ENCODE results near the gene CTSO. TPM values are rescaled to one million over a fixed set of nuclear protein-coding genes. Genes with fewer than 3 reads are reported as not detected.

CTSO gene
- total RNA-seq, 1 donor from 2014 or later, result 6.5 TPM

- no peak for TF ChIP-seq CTCF (conservative IDR thresholded peaks at IDR 0.05; ENCODE audit: low read depth, low read length)
- DNase-seq (ENCODE audit: low read depth), result no peak
- no peak overlapping the region for H3K4me3 ChIP-seq (ENCODE audit: low read depth, low read length)
Measured at GRCh38 chr4:155887847-155888570, 65.7 kb downstream of the CTSO start.

GRCh38 chr4:155887045-155887444 is 66.6 kb downstream of the CTSO start:
- H3K4me3 ChIP-seq (ENCODE audit: low read depth, low read length), result no peak overlapping the region
- TF ChIP-seq CTCF (conservative IDR thresholded peaks at IDR 0.05; ENCODE audit: low read depth, low read length), result no peak
- no peak for DNase-seq (ENCODE audit: low read depth)

GRCh38 chr4:155885666-155886065 is 68.0 kb downstream of the CTSO start:
- no peak for DNase-seq (ENCODE audit: low read depth)
- TF ChIP-seq CTCF (conservative IDR thresholded peaks at IDR 0.05; ENCODE audit: low read depth, low read length), result no peak

GRCh38 chr4:155883895-155884294 is 69.8 kb downstream of the CTSO start:
- no peak for TF ChIP-seq CTCF (conservative IDR thresholded peaks at IDR 0.05; ENCODE audit: low read depth, low read length)
- no peak for DNase-seq (ENCODE audit: low read depth)
- H3K4me3 ChIP-seq (ENCODE audit: low read depth, low read length), result no peak overlapping the region

More at GRCh38 chr4:155885666-155886065, 68.0 kb downstream of the CTSO start:
- no peak overlapping the region for H3K4me3 ChIP-seq (ENCODE audit: low read depth, low read length)

- TF ChIP-seq CTCF (conservative IDR thresholded peaks at IDR 0.05; ENCODE audit: low read depth, low read length), result no peak
- no peak for DNase-seq (ENCODE audit: low read depth)
- no peak overlapping the region for H3K4me3 ChIP-seq (ENCODE audit: low read depth, low read length)
Measured at GRCh38 chr4:155881555-155881954, 72.1 kb downstream of the CTSO start.

- no peak for TF ChIP-seq CTCF (conservative IDR thresholded peaks at IDR 0.05; ENCODE audit: low read depth, low read length)
- H3K4me3 ChIP-seq (ENCODE audit: low read depth, low read length), result no peak overlapping the region
- DNase-seq (ENCODE audit: low read depth), result no peak
Measured at GRCh38 chr4:155879767-155880166, 73.9 kb downstream of the CTSO start.

- TF ChIP-seq CTCF (conservative IDR thresholded peaks at IDR 0.05; ENCODE audit: low read depth, low read length), result no peak
- no peak overlapping the region for H3K4me3 ChIP-seq (ENCODE audit: low read depth, low read length)
- no peak for DNase-seq (ENCODE audit: low read depth)
Measured at GRCh38 chr4:155878611-155879010, 75.1 kb downstream of the CTSO start.

All from epithelial cell of proximal tubule (primary cell).